Measurements from ENCODE around the gene KRTAP24-1. TPM values are rescaled to one million over a fixed set of nuclear protein-coding genes. Genes with fewer than 3 reads are reported as not detected.

KRTAP24-1 gene
- total RNA-seq, 2 experiments from 2014 or later, result not detected

- CTCF ChIA-PET, result no interaction called here
- no peak overlapping the region for H3K4me3 Mint-ChIP-seq
- H3K27me3 Mint-ChIP-seq, result no peaks in the 10 kb centered on the region
- no peak overlapping the region for H3K27ac Mint-ChIP-seq
- peaks cover 2% of the 10 kb centered on the region for H3K9me3 Mint-ChIP-seq (ENCODE audit: low read depth)
- ATAC-seq (no peak), DNase-seq (no peak)
- no peaks in the 10 kb centered on the region for H3K4me1 Mint-ChIP-seq
- H3K36me3 Mint-ChIP-seq, result no peaks in the 10 kb centered on the region
Observed at GRCh38 chr21:30256100-30256499, 26.6 kb downstream of the KRTAP24-1 start.

GRCh38 chr21:30255679-30256078, 27.1 kb downstream of the KRTAP24-1 start:
- DNase-seq, result no peak
- no peaks in the 10 kb centered on the region for H3K4me1 Mint-ChIP-seq
- H3K27ac Mint-ChIP-seq, result no peak overlapping the region
- no peak overlapping the region for H3K4me3 Mint-ChIP-seq
- no peaks in the 10 kb centered on the region for H3K27me3 Mint-ChIP-seq
- CTCF ChIA-PET, result no interaction called here
- no peaks in the 10 kb centered on the region for H3K36me3 Mint-ChIP-seq
- ATAC-seq, result no peak
- H3K9me3 Mint-ChIP-seq (ENCODE audit: low read depth), result peaks cover 2% of the 10 kb centered on the region

GRCh38 chr21:30251781-30252180, 31.0 kb downstream of the KRTAP24-1 start:
- Mint-ChIP-seq H3K4me1 (no peaks in the 10 kb centered on the region), H3K9me3 (ENCODE audit: low read depth) (peaks cover 2% of the 10 kb centered on the region), H3K27ac (no peak overlapping the region), H3K36me3 (no peaks in the 10 kb centered on the region), H3K27me3 (no peaks in the 10 kb centered on the region), H3K4me3 (no peak overlapping the region)
- no peak for ATAC-seq
- DNase-seq, result no peak
- CTCF ChIA-PET, result no interaction called here

GRCh38 chr21:30249936-30250335, 32.8 kb downstream of the KRTAP24-1 start:
- Mint-ChIP-seq H3K36me3 (no peaks in the 10 kb centered on the region), H3K4me3 (no peak overlapping the region), H3K27ac (no peak overlapping the region), H3K4me1 (no peaks in the 10 kb centered on the region), H3K9me3 (ENCODE audit: low read depth) (peaks cover 2% of the 10 kb centered on the region), H3K27me3 (no peaks in the 10 kb centered on the region)
- CTCF ChIA-PET, result no interaction called here
- ATAC-seq (no peak), DNase-seq (no peak)

GRCh38 chr21:30248844-30249243, 33.9 kb downstream of the KRTAP24-1 start:
- no peak for ATAC-seq
- Mint-ChIP-seq H3K27me3 (no peaks in the 10 kb centered on the region), H3K36me3 (no peaks in the 10 kb centered on the region), H3K4me1 (no peaks in the 10 kb centered on the region), H3K27ac (no peak overlapping the region), H3K4me3 (no peak overlapping the region), H3K9me3 (ENCODE audit: low read depth) (peaks cover 4% of the 10 kb centered on the region)
- CTCF ChIA-PET, result no interaction called here
- no peak for DNase-seq

GRCh38 chr21:30245061-30245460, 37.7 kb downstream of the KRTAP24-1 start:
- H3K9me3 Mint-ChIP-seq (ENCODE audit: low read depth), result peaks cover 2% of the 10 kb centered on the region
- H3K4me3 Mint-ChIP-seq, result no peak overlapping the region
- CTCF ChIA-PET, result no interaction called here
- no peaks in the 10 kb centered on the region for H3K36me3 Mint-ChIP-seq
- H3K27ac Mint-ChIP-seq, result no peak overlapping the region
- no peak for DNase-seq
- no peaks in the 10 kb centered on the region for H3K27me3 Mint-ChIP-seq
- H3K4me1 Mint-ChIP-seq, result no peaks in the 10 kb centered on the region
- no peak for ATAC-seq

- peaks cover 2% of the 10 kb centered on the region for H3K9me3 Mint-ChIP-seq (ENCODE audit: low read depth)
- no peaks in the 10 kb centered on the region for H3K27me3 Mint-ChIP-seq
- CTCF ChIA-PET, result no interaction called here
Observed at GRCh38 chr21:30243691-30244090, 39.1 kb downstream of the KRTAP24-1 start.

GRCh38 chr21:30240661-30241060, 42.1 kb downstream of the KRTAP24-1 start:
- no peak overlapping the region for H3K27ac Mint-ChIP-seq
- H3K4me1 Mint-ChIP-seq, result no peaks in the 10 kb centered on the region
- CTCF ChIA-PET, result no interaction called here
- no peaks in the 10 kb centered on the region for H3K27me3 Mint-ChIP-seq
- DNase-seq, result no peak
- peaks cover 2% of the 10 kb centered on the region for H3K9me3 Mint-ChIP-seq (ENCODE audit: low read depth)
- no peak overlapping the region for H3K4me3 Mint-ChIP-seq
- H3K36me3 Mint-ChIP-seq, result no peaks in the 10 kb centered on the region
- ATAC-seq, result no peak

More at GRCh38 chr21:30243691-30244090, 39.1 kb downstream of the KRTAP24-1 start:
- DNase-seq (no peak), ATAC-seq (no peak)
- H3K4me3 Mint-ChIP-seq, result no peak overlapping the region
- H3K36me3 Mint-ChIP-seq, result no peaks in the 10 kb centered on the region
- no peak overlapping the region for H3K27ac Mint-ChIP-seq
- no peaks in the 10 kb centered on the region for H3K4me1 Mint-ChIP-seq

- DNase-seq, result no peak
- Mint-ChIP-seq H3K27me3 (no peaks in the 10 kb centered on the region), H3K4me1 (no peaks in the 10 kb centered on the region), H3K9me3 (ENCODE audit: low read depth) (no peaks in the 10 kb centered on the region), H3K27ac (no peak overlapping the region), H3K4me3 (no peak overlapping the region), H3K36me3 (no peaks in the 10 kb centered on the region)
- no peak for ATAC-seq
- CTCF ChIA-PET, result no interaction called here
Observed at GRCh38 chr21:30238168-30238567, 44.6 kb downstream of the KRTAP24-1 start.

GRCh38 chr21:30234643-30235042, 48.1 kb downstream of the KRTAP24-1 start:
- H3K9me3 Mint-ChIP-seq (ENCODE audit: low read depth), result peaks cover 2% of the 10 kb centered on the region
- no peaks in the 10 kb centered on the region for H3K4me1 Mint-ChIP-seq
- DNase-seq (no peak), ATAC-seq (no peak)
- H3K36me3 Mint-ChIP-seq, result no peaks in the 10 kb centered on the region
- no peak overlapping the region for H3K4me3 Mint-ChIP-seq
- H3K27ac Mint-ChIP-seq, result no peak overlapping the region
- H3K27me3 Mint-ChIP-seq, result no peaks in the 10 kb centered on the region
- CTCF ChIA-PET, result no interaction called here

GRCh38 chr21:30234050-30234449, 48.7 kb downstream of the KRTAP24-1 start:
- Mint-ChIP-seq H3K27me3 (no peaks in the 10 kb centered on the region), H3K36me3 (no peaks in the 10 kb centered on the region), H3K4me3 (no peak overlapping the region), H3K9me3 (ENCODE audit: low read depth) (peaks cover 2% of the 10 kb centered on the region), H3K4me1 (no peaks in the 10 kb centered on the region), H3K27ac (no peak overlapping the region)
- no peak for ATAC-seq
- DNase-seq, result no peak
- CTCF ChIA-PET, result no interaction called here

- H3K9me3 Mint-ChIP-seq (ENCODE audit: low read depth), result peaks cover 2% of the 10 kb centered on the region
- no peak overlapping the region for H3K4me3 Mint-ChIP-seq
- H3K4me1 Mint-ChIP-seq, result no peaks in the 10 kb centered on the region
- H3K36me3 Mint-ChIP-seq, result no peaks in the 10 kb centered on the region
- CTCF ChIA-PET, result no interaction called here
- DNase-seq (no peak), ATAC-seq (no peak)
- no peaks in the 10 kb centered on the region for H3K27me3 Mint-ChIP-seq
- no peak overlapping the region for H3K27ac Mint-ChIP-seq
Observed at GRCh38 chr21:30233228-30234020, 49.3 kb downstream of the KRTAP24-1 start.

- no peaks in the 10 kb centered on the region for H3K4me1 Mint-ChIP-seq
- H3K4me3 Mint-ChIP-seq, result no peak overlapping the region
- DNase-seq (no peak), ATAC-seq (no peak)
- CTCF ChIA-PET, result no interaction called here
- no peak overlapping the region for H3K27ac Mint-ChIP-seq
- no peaks in the 10 kb centered on the region for H3K27me3 Mint-ChIP-seq
- peaks cover 2% of the 10 kb centered on the region for H3K9me3 Mint-ChIP-seq (ENCODE audit: low read depth)
- no peaks in the 10 kb centered on the region for H3K36me3 Mint-ChIP-seq
Observed at GRCh38 chr21:30232011-30232410, 50.7 kb downstream of the KRTAP24-1 start.
